A549 (cell line): ENCODE measurements around the gene FAM20C.

Experiments used
- EHMT2 ChIP-seq: fragments of 200-600 bp; sonication (generic); IDR thresholded peaks from 2 replicates; pipeline ENCODE4 v1.6.1; 2016; ENCODE audit warnings: antibody characterized with exemption, low read depth, mild to moderate bottlenecking, moderate library complexity
- EP300 ChIP-seq, 2 experiments: fragments of >200 bp; sonication (Bioruptor Twin); formaldehyde crosslinking; IDR thresholded peaks; 2 replicates in 1 of 2; 3 replicates in 1 of 2; pipeline ENCODE4 v1.6.1; 2016 to 2017
- ESRRA ChIP-seq: fragments of 150-350 bp; IDR thresholded peaks from 2 replicates; pipeline ENCODE4 v1.6.1; 2014; ENCODE audit warnings: mild to moderate bottlenecking, low read length, borderline replicate concordance
- JUN ChIP-seq, 2 experiments: fragments of >200 bp; sonication (Bioruptor Twin); formaldehyde crosslinking; IDR thresholded peaks; 2 replicates in 1 of 2; 3 replicates in 1 of 2; pipeline ENCODE4 v1.6.1; 2016 to 2017
- TF ChIP-seq, protein P1 (sequence below): fragments of >200 bp; sonication (Bioruptor Twin); formaldehyde crosslinking; IDR thresholded peaks from 3 replicates; pipeline ENCODE4 v1.5.1; 2016
- TF ChIP-seq, protein P2 (sequence below): IDR thresholded peaks from 2 replicates; pipeline ENCODE4 v1.6.1; 2012
- TF ChIP-seq, protein P3 (sequence below): fragments of >200 bp; sonication (Bioruptor Twin); formaldehyde crosslinking; IDR thresholded peaks from 3 replicates; pipeline ENCODE4 v1.6.1; 2016

DNA sequence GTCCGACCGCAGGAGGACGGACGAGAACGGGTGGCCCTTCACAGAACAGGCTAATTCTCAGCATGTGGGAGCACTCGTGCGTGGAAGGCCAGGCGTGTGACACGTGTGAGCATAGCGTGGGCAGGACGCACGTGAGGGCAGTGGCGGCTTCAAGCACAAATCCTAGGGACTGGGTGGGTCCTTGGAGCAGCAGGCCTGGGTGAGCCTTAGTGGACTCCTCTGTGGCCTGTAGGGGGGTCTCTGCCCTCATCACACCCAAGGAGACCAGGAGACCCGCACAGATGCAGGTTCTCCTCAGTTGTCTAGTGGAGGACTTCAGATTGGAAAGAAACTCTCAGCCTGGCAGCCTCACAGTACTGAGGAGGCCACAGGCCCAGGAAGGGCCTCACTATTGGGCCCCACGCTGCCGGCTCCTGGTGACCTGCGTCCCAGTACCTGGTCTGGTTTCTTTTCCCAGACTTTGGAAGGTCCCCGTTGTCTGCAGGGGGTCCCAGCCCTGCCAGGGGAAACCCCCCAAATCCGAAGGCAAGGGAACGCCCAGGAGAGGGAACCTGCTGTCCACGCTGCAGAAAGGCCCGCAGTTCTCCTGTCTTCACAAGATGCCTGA, 49.1 kb upstream of the FAM20C start:
- TF ChIP-seq, protein P1, sequence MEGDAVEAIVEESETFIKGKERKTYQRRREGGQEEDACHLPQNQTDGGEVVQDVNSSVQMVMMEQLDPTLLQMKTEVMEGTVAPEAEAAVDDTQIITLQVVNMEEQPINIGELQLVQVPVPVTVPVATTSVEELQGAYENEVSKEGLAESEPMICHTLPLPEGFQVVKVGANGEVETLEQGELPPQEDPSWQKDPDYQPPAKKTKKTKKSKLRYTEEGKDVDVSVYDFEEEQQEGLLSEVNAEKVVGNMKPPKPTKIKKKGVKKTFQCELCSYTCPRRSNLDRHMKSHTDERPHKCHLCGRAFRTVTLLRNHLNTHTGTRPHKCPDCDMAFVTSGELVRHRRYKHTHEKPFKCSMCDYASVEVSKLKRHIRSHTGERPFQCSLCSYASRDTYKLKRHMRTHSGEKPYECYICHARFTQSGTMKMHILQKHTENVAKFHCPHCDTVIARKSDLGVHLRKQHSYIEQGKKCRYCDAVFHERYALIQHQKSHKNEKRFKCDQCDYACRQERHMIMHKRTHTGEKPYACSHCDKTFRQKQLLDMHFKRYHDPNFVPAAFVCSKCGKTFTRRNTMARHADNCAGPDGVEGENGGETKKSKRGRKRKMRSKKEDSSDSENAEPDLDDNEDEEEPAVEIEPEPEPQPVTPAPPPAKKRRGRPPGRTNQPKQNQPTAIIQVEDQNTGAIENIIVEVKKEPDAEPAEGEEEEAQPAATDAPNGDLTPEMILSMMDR = no peak
- TF ChIP-seq EP300 (IDR thresholded peaks at IDR 0.05) = no peak
- TF ChIP-seq EHMT2 = no peak
- TF ChIP-seq, protein P2, sequence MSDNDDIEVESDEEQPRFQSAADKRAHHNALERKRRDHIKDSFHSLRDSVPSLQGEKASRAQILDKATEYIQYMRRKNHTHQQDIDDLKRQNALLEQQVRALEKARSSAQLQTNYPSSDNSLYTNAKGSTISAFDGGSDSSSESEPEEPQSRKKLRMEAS = no peak
- TF ChIP-seq, protein P3, sequence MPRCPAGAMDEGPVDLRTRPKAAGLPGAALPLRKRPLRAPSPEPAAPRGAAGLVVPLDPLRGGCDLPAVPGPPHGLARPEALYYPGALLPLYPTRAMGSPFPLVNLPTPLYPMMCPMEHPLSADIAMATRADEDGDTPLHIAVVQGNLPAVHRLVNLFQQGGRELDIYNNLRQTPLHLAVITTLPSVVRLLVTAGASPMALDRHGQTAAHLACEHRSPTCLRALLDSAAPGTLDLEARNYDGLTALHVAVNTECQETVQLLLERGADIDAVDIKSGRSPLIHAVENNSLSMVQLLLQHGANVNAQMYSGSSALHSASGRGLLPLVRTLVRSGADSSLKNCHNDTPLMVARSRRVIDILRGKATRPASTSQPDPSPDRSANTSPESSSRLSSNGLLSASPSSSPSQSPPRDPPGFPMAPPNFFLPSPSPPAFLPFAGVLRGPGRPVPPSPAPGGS = no peak
- no peak for TF ChIP-seq ESRRA
- TF ChIP-seq JUN (IDR thresholded peaks at IDR 0.05) = no peak
